ENCODE results near the gene PHLDB3. TPM values are rescaled to one million over a fixed set of nuclear protein-coding genes. Genes with fewer than 3 reads are reported as not detected.
A peak's percentile ranks its signal among the peaks of the same experiment; 100 is the strongest.

Gene PHLDB3
- total RNA-seq, 1 experiment from 2014 or later = 29.0 TPM

DNA sequence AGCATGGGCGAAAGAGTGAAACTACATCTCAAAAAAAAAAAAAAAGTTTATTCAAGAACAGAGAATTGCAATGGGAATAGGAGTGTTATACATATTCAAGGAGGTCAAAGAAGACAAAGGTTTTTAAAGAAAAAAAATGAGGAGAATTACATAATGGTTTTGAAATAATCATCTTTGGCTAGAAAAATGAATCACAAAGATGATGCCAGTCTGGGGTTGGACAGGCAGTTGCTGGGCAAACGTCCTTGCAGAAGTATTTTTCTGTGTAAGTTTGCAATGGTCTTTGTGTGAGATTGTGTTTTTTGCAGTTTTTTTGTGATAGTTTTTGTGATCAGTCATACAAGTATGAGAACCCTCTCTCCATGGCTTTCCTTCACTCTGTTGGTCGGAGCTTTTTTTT, 62.8 kb downstream of the PHLDB3 start:
- no peak for DNase-seq
- ChIA-PET CTCF (no interaction called here), POLR2A (ENCODE audit: unreplicated experiment) (no interaction called here)
- Histone ChIP-seq H3F3A (ENCODE audit: low read length, unreplicated experiment) (peaks cover 6% of the 10 kb centered on the region), H3K9me3 (ENCODE audit: low read length) (no peaks in the 10 kb centered on the region), H3K4me1 (ENCODE audit: insufficient read depth, low read length) (peaks cover 20% of the 10 kb centered on the region), H3K4me3 (ENCODE audit: low read length) (no peak overlapping the region), H3K9ac (ENCODE audit: low read length) (no peak overlapping the region), H3K27me3 (ENCODE audit: low read length) (no peaks in the 10 kb centered on the region), H3K9me2 (replicated peaks; ENCODE audit: low read length) (no peaks in the 10 kb centered on the region), H3K36me3 (ENCODE audit: low read depth, low read length) (no peaks in the 10 kb centered on the region), H3K79me2 (ENCODE audit: low read length) (no peaks in the 10 kb centered on the region), H2AFZ (ENCODE audit: low read length) (no peak overlapping the region), H4K20me1 (ENCODE audit: low read length) (no peaks in the 10 kb centered on the region), H3K27ac (ENCODE audit: low read length) (no peak overlapping the region), H3K4me2 (ENCODE audit: low read length) (no peak overlapping the region)
- BruUV-seq (replicated peaks) = no TSS peak
- intact Hi-C loops (cut with micrococcal nuclease) = no loop called here
- ATAC-seq = no peak
- no peak for TF ChIP-seq EZH2 (IDR thresholded peaks at IDR 0.05; ENCODE audit: low read length, unreplicated experiment)
- TF ChIP-seq EZH2phosphoT487 (IDR thresholded peaks at IDR 0.05; ENCODE audit: borderline replicate concordance, low read length) = no peak
- TF ChIP-seq, protein P1, sequence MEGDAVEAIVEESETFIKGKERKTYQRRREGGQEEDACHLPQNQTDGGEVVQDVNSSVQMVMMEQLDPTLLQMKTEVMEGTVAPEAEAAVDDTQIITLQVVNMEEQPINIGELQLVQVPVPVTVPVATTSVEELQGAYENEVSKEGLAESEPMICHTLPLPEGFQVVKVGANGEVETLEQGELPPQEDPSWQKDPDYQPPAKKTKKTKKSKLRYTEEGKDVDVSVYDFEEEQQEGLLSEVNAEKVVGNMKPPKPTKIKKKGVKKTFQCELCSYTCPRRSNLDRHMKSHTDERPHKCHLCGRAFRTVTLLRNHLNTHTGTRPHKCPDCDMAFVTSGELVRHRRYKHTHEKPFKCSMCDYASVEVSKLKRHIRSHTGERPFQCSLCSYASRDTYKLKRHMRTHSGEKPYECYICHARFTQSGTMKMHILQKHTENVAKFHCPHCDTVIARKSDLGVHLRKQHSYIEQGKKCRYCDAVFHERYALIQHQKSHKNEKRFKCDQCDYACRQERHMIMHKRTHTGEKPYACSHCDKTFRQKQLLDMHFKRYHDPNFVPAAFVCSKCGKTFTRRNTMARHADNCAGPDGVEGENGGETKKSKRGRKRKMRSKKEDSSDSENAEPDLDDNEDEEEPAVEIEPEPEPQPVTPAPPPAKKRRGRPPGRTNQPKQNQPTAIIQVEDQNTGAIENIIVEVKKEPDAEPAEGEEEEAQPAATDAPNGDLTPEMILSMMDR (conservative IDR thresholded peaks at IDR 0.05; ENCODE audit: low read depth, low read length) = no peak

DNA sequence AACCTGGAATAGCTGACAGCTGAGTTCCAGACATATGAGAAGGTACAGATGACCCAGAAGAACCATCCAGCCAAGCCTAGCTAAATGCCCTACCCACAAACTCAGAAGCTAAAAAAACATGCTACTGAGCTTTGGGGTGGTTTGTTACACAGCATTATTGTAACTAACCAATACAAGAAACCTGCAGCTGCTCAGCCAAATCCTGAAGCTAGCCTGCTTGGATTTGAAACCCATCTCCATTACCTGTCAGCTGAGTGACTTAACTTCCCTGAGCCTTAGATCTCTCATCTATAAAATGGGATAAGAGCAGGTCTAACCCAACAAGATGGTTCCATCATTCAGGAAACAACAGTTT, 64.9 kb downstream of the PHLDB3 start:
- Histone ChIP-seq H3K9me3 (ENCODE audit: low read length) (no peaks in the 10 kb centered on the region), H3K9me2 (replicated peaks; ENCODE audit: low read length) (no peaks in the 10 kb centered on the region), H2AFZ (ENCODE audit: low read length) (peak overlapping the region; percentile 83), H3K4me3 (ENCODE audit: low read length) (peak overlapping the region; percentile 35; the same call in 1 of the 2 replicates), H3K79me2 (ENCODE audit: low read length) (no peaks in the 10 kb centered on the region), H3F3A (ENCODE audit: low read length, unreplicated experiment) (peaks cover 6% of the 10 kb centered on the region), H3K36me3 (ENCODE audit: low read depth, low read length) (no peaks in the 10 kb centered on the region), H3K27ac (ENCODE audit: low read length) (peak overlapping the region; percentile 86), H3K27me3 (ENCODE audit: low read length) (no peaks in the 10 kb centered on the region), H3K4me2 (ENCODE audit: low read length) (peak overlapping the region; percentile 71), H3K9ac (ENCODE audit: low read length) (peak overlapping the region; percentile 64; the same call in 1 of the 2 replicates), H3K4me1 (ENCODE audit: insufficient read depth, low read length) (peaks cover 20% of the 10 kb centered on the region), H4K20me1 (ENCODE audit: low read length) (no peaks in the 10 kb centered on the region)
- ChIA-PET CTCF (interaction anchor here (1.8 kb wide), 1 partner anchor 80 kb away, joined by 11 read pairs; no protein-coding TSS in a partner anchor), POLR2A (ENCODE audit: unreplicated experiment) (no interaction called here)
- intact Hi-C loops (cut with micrococcal nuclease) = no loop called here
- TF ChIP-seq EZH2 (IDR thresholded peaks at IDR 0.05; ENCODE audit: low read length, unreplicated experiment) (no peak), EZH2phosphoT487 (IDR thresholded peaks at IDR 0.05; ENCODE audit: borderline replicate concordance, low read length) (no peak)
- TF ChIP-seq, protein P1 (conservative IDR thresholded peaks at IDR 0.05; ENCODE audit: low read depth, low read length) = no peak
- ATAC-seq (no peak), DNase-seq (no peak)
- BruUV-seq (replicated peaks) = no TSS peak

DNA sequence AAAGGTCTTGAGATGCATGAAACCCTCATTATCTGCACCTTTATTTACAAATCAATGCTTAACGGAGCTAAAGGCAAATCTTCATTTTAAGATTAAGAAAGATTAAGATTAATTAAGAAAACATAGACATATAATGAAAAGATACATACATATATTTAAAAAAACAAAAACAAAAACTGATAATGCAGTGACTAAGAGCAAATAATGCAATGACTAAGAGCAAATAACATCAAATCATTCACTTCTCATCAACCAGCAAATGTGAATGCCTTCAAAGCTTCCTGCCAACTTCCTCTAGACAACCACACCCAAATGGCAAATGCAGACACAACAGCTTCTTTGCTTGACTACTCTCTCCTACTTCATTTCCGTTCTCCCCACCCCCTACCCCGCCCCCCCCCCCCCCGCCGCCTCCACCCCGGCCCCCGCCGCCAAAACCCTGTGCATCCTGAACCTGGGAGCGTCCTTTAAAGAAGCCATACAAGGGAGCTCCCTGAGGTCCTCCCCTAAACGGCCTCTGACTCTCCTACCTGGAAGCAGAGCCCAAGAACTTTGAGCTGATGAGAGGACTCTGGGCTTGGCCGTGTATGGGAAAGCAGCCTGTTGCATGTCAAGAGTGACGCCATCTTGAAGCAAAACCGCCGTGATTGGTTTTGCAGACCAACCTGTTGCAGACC, 65.4 kb downstream of the PHLDB3 start:
- intact Hi-C loops (cut with micrococcal nuclease) = no loop called here
- peak overlapping the region; percentile 49 for H3K4me3 ChIP-seq (ENCODE audit: low read length)
- no peaks in the 10 kb centered on the region for H3K9me2 ChIP-seq (replicated peaks; ENCODE audit: low read length)
- H3K36me3 ChIP-seq (ENCODE audit: low read depth, low read length) = no peaks in the 10 kb centered on the region
- peak overlapping the region; percentile 83 for H3K4me2 ChIP-seq (ENCODE audit: low read length)
- H3K9ac ChIP-seq (ENCODE audit: low read length) = peak overlapping the region; percentile 69
- no peak for TF ChIP-seq EZH2 (IDR thresholded peaks at IDR 0.05; ENCODE audit: low read length, unreplicated experiment)
- no peak for TF ChIP-seq EZH2phosphoT487 (IDR thresholded peaks at IDR 0.05; ENCODE audit: borderline replicate concordance, low read length)
- TF ChIP-seq, protein P1 (conservative IDR thresholded peaks at IDR 0.05; ENCODE audit: low read depth, low read length) = no peak
- H3K79me2 ChIP-seq (ENCODE audit: low read length) = no peaks in the 10 kb centered on the region
- no TSS peak for BruUV-seq (replicated peaks)
- peak overlapping the region; percentile 97 for H3K27ac ChIP-seq (ENCODE audit: low read length)
- peaks cover 6% of the 10 kb centered on the region for H3F3A ChIP-seq (ENCODE audit: low read length, unreplicated experiment)
- H3K4me1 ChIP-seq (ENCODE audit: insufficient read depth, low read length) = peaks cover 20% of the 10 kb centered on the region
- H4K20me1 ChIP-seq (ENCODE audit: low read length) = no peaks in the 10 kb centered on the region
- ATAC-seq = peak; percentile 87
- no peaks in the 10 kb centered on the region for H3K9me3 ChIP-seq (ENCODE audit: low read length)
- CTCF ChIA-PET = interaction anchor here (0.5 to 1.8 kb wide), 5 partner anchors 13 to 123 kb away, joined by 3 to 11 read pairs (median 3); no protein-coding TSS in a partner anchor
- peak; percentile 90 for DNase-seq
- H2AFZ ChIP-seq (ENCODE audit: low read length) = peak overlapping the region; percentile 83
- POLR2A ChIA-PET (ENCODE audit: unreplicated experiment) = no interaction called here
- no peaks in the 10 kb centered on the region for H3K27me3 ChIP-seq (ENCODE audit: low read length)

Measured in PC-3 (cell line).